Prostate gland (tissue), 2 donors: ENCODE measurements around the gene KANSL3. TPM values are rescaled to one million over a fixed set of nuclear protein-coding genes. Genes with fewer than 3 reads are reported as not detected.

Source experiments
- DNase-seq: peaks from one replicate; pipeline ENCODE4 v3.0.0-alpha.2; 2019; ENCODE audit warnings: low spot score
- H3K27ac ChIP-seq, 2 donors: fragments of 200-600 bp; sonication (generic); 2 replicates each; pipeline ENCODE4 v1.5.1; 2017 to 2019
- H3K27me3 ChIP-seq: fragments of 200-600 bp; sonication (generic); replicated peaks from 2 replicates; pipeline ENCODE4 v1.5.1; 2019; ENCODE audit not compliant: insufficient read depth
- H3K36me3 ChIP-seq, 2 donors: fragments of 200-600 bp; sonication (generic); 1 replicate in 1 of 2; 2 replicates in 1 of 2; pipeline versions ENCODE4 v1.5.1 to v1.8.1; 2017 to 2019
- H3K4me1 ChIP-seq: fragments of 200-600 bp; sonication (generic); replicated peaks from 2 replicates; pipeline ENCODE4 v1.5.1; 2019
- H3K4me3 ChIP-seq, 2 donors: fragments of 200-600 bp; sonication (generic); 2 replicates each; pipeline ENCODE4 v1.5.1; 2017 to 2019
- H3K9me3 ChIP-seq: fragments of 200-600 bp; sonication (generic); 2 replicates; pipeline ENCODE4 v1.5.1; 2017
- CTCF ChIP-seq, 4 experiments: fragments of 200-600 bp in 2 of 4; fragments of 450-650 bp in 2 of 4; sonication (generic) in 2 of 4; IDR thresholded peaks; 1 replicate in 3 of 4; 2 replicates in 1 of 4; pipeline ENCODE4 v1.5.1; 2016 to 2019; ENCODE audit warnings: antibody characterized with exemption in 4 of 4, mild to moderate bottlenecking in 2 of 4, moderate library complexity in 2 of 4
- POLR2A ChIP-seq: fragments of 450-650 bp; IDR thresholded peaks from one replicate; pipeline ENCODE4 v1.6.1; 2016; ENCODE audit warnings: antibody characterized with exemption, mild to moderate bottlenecking
- POLR2AphosphoS5 ChIP-seq: sonication (generic); formaldehyde crosslinking; IDR thresholded peaks from one replicate; pipeline ENCODE4 v1.6.1; 2017; ENCODE audit warnings: antibody characterized with exemption
- WGBS: methylation state at CpG from one replicate; pipeline ENCODE4 v1.1.5; 2018; 5-methylcytosine and 5-hydroxymethylcytosine counted together
- intact Hi-C: fragments of 100-400 bp; cut with DNase I; formaldehyde crosslinking; loops from one replicate; pipeline ENCODE4 v1.14.2; 2022
- total RNA-seq, 2 donors: library from RNA; depleted of rRNA; stranded (reverse); fragments of >200 nt; gene quantifications; one replicate each; pipeline ENCODE4 v1.1.0, GENCODE V29; 2016

The KANSL3 gene
- total RNA-seq, 2 donors from 2014 or later, result 41.3 to 70.0 TPM

- Histone ChIP-seq H3K27ac (no peak overlapping the region), H3K9me3 (no peaks in the 10 kb centered on the region), H3K4me3 (no peak overlapping the region), H3K4me1 (no peaks in the 10 kb centered on the region), H3K27me3 (no peaks in the 10 kb centered on the region), H3K36me3 (peaks cover 10 to 17% of the 10 kb centered on the region in 2 donors)
- peak in 1 of 4 experiments; percentile 45 for TF ChIP-seq CTCF (IDR thresholded peaks at IDR 0.05)
- TF ChIP-seq POLR2AphosphoS5, result no peak
- no peak for TF ChIP-seq POLR2A
- intact Hi-C loops, result no loop called here
- peak; percentile 11 for DNase-seq
- WGBS, result 100% methylated on average over 2 of the region's 2 CpGs
Measured at GRCh38 chr2:96602330-96602823, 35.7 kb downstream of the KANSL3 start.

GRCh38 chr2:96601382-96602292 is 36.5 kb downstream of the KANSL3 start:
- H3K9me3 ChIP-seq, result no peaks in the 10 kb centered on the region
- H3K27ac ChIP-seq, result no peak overlapping the region
- no peak for DNase-seq
- H3K27me3 ChIP-seq, result no peaks in the 10 kb centered on the region
- no peak overlapping the region for H3K4me3 ChIP-seq
- WGBS, result 86% methylated on average over 8 of the region's 8 CpGs
- peaks cover 9 to 17% of the 10 kb centered on the region in 2 donors for H3K36me3 ChIP-seq
- intact Hi-C loops, result no loop called here
- no peak for TF ChIP-seq CTCF (IDR thresholded peaks at IDR 0.05)
- no peak for TF ChIP-seq POLR2A
- no peak for TF ChIP-seq POLR2AphosphoS5
- no peaks in the 10 kb centered on the region for H3K4me1 ChIP-seq

GRCh38 chr2:96599941-96600340 is 38.2 kb downstream of the KANSL3 start:
- Histone ChIP-seq H3K9me3 (no peaks in the 10 kb centered on the region), H3K27me3 (no peaks in the 10 kb centered on the region), H3K27ac (no peak overlapping the region), H3K4me3 (no peak overlapping the region), H3K4me1 (no peaks in the 10 kb centered on the region), H3K36me3 (peaks cover 9 to 15% of the 10 kb centered on the region in 2 donors)
- TF ChIP-seq POLR2AphosphoS5 (no peak), POLR2A (no peak), CTCF (IDR thresholded peaks at IDR 0.05) (no peak)
- no peak for DNase-seq
- intact Hi-C loops, result no loop called here
- 57% methylated on average over 2 of the region's 2 CpGs for WGBS

GRCh38 chr2:96596596-96596995 is 41.5 kb downstream of the KANSL3 start:
- no peak for DNase-seq
- TF ChIP-seq CTCF (IDR thresholded peaks at IDR 0.05) (no peak), POLR2AphosphoS5 (no peak), POLR2A (no peak)
- Histone ChIP-seq H3K9me3 (no peaks in the 10 kb centered on the region), H3K4me3 (no peak overlapping the region), H3K27ac (no peak overlapping the region), H3K4me1 (no peaks in the 10 kb centered on the region), H3K36me3 (peaks cover 0 to 18% of the 10 kb centered on the region in 2 donors), H3K27me3 (no peaks in the 10 kb centered on the region)
- intact Hi-C loops, result no loop called here
